Measurements from ENCODE around the gene TUBGCP5.

DNA sequence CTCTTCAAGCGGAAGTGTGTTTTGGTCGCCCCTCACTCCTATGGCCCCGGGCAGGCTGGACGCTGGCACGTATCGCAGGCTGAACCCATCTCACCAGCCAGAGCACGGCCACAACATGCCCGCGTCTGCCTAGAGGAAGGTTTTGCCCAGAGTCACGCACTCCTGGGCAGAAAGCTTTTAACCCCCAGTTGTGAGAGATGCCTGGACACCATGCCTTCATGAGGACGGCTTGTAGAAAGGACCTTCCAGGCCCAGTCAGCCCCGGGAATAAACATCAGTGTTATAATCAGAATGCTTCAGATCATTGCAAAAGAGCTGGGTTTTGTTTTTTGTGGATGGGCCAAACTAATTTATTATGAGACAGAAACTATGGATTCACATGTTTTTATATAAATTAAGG lies 75.7 kb downstream of the TUBGCP5 start:
- TF ChIP-seq, protein P1, sequence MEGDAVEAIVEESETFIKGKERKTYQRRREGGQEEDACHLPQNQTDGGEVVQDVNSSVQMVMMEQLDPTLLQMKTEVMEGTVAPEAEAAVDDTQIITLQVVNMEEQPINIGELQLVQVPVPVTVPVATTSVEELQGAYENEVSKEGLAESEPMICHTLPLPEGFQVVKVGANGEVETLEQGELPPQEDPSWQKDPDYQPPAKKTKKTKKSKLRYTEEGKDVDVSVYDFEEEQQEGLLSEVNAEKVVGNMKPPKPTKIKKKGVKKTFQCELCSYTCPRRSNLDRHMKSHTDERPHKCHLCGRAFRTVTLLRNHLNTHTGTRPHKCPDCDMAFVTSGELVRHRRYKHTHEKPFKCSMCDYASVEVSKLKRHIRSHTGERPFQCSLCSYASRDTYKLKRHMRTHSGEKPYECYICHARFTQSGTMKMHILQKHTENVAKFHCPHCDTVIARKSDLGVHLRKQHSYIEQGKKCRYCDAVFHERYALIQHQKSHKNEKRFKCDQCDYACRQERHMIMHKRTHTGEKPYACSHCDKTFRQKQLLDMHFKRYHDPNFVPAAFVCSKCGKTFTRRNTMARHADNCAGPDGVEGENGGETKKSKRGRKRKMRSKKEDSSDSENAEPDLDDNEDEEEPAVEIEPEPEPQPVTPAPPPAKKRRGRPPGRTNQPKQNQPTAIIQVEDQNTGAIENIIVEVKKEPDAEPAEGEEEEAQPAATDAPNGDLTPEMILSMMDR (conservative IDR thresholded peaks at IDR 0.05; ENCODE audit: low read depth, low read length), result no peak
- no peak for TF ChIP-seq EZH2 (IDR thresholded peaks at IDR 0.05; ENCODE audit: borderline replicate concordance, low read depth, low read length, poor library complexity, severe bottlenecking)
